Measurements from ENCODE around the gene ZFP62.
A peak's percentile ranks its signal among the peaks of the same experiment; 100 is the strongest.
"Not testable (repeated sequence)": the region's sequence is repeated elsewhere in the genome, so short reads cannot be mapped to it uniquely, and the experiment has no call there.

ZFP62 gene

GRCh38 chr5:180830253-180831138 lies 30.6 kb downstream of the ZFP62 start:
- DNase-seq (ENCODE audit: low read depth in 2 of 2) = peak; percentile 48 to 52

- DNase-seq (ENCODE audit: low read depth in 2 of 2) = no peak
Observed at GRCh38 chr5:180829726-180830125, 31.4 kb downstream of the ZFP62 start.

DNA sequence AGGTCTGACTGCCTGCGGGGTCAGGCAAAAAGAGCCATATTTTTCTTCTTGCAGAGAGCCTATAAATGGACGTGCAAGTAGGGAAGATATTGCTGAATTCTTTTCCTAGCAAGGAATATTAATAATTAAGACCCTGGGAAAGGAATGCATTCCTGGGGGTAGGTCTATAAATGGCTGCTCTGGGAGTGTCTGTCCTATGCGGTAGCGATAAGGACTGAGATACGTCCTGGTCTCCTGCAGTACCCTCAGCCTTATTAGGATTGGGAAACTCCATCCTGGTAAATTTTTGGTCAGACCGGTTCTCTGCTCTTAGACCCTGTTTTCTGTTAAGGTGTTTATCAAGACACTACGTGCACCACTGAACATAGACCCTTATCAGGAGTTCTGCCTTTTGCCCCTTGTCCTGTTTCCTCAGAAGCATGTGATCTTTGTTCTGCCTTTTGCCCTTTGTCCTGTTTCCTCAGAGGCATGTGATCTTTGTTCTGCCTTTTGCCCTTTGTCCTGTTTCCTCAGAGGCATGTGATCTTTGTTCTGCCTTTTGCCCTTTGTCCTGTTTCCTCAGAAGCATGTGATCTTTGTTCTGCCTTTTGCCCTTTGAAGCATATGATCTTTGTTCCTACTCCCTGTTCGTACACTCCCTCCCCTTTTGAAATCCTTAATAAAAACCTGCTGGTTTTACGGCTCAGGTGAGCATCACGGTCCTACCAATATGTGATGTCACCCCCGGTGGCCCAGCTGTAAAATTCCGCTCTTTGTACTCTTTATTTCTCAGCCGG lies 32.1 kb downstream of the ZFP62 start:
- DNase-seq (ENCODE audit: low read depth in 2 of 2) = not testable (repeated sequence)

- not testable (repeated sequence) for DNase-seq (ENCODE audit: low read depth in 2 of 2)
Observed at GRCh38 chr5:180827374-180827773, 33.7 kb downstream of the ZFP62 start.

- peak in 1 of 2 donors; percentile 45 for DNase-seq (ENCODE audit: low read depth in 2 of 2)
Observed at GRCh38 chr5:180825768-180826525, 35.1 kb downstream of the ZFP62 start.

DNA sequence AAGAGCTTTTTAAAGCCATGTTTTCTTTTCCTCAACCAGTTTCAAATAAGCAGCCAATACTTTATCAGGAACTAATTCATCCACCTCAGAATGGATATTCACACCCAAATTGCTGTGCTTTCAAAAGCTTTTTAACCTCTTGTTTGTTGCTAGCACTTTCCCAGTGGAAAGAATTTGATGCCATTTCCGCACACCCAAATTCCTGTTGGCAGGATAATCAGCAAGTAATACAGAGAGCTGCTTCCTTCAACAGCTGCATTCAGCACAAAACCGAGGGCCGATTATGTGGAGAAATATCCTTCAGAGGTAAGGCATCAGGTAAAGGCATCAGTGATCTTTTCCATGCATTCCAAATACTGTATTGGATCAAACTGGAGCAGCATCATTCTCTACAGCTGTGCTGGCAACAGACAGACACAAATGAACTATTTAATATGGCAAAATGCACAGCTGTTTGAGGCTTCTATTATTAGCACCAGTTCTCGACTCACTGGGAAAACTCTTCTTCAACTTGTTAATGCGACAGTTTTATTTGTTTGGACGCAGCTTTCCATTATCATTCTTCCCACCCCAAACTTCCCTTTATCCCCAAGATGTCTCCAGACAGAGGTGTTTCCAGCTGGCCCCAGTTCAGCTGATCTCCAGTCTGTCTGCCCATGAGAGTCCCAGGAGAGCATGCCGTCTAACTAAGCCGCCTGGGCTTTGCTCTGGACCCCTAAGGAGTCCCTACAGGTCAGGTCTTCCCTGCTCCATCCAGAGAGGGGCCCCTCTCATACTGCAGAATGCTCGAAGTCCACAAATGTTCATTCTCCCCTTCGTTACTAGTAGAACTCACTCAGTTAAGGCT lies 36.2 kb downstream of the ZFP62 start:
- no peak for DNase-seq (ENCODE audit: low read depth in 2 of 2)

GRCh38 chr5:180823940-180824629 lies 37.0 kb downstream of the ZFP62 start:
- no peak for DNase-seq (ENCODE audit: low read depth in 2 of 2)

DNA sequence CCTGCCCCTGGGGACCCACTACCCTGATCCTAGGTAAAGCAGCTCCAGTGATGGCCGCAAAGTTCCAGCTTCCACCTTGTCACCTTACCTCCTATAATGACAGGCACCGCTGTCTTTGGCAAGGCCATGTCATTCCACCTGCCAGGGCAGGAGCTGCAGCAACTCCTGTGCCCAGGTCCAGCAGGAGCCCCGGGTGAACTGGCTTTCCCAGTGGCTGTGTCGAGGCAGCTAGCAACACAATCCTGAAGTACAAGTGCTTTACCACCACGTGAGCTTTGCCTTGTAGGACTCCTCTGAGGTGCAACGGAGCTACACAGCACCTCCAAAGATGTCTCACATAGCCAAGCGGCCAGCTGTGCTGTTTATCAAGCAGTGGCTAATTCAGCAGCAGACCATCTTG lies 37.7 kb downstream of the ZFP62 start:
- no peak for DNase-seq (ENCODE audit: low read depth in 2 of 2)

- no peak for DNase-seq (ENCODE audit: low read depth in 2 of 2)
Observed at GRCh38 chr5:180821538-180821937, 39.5 kb downstream of the ZFP62 start.

- no peak for DNase-seq (ENCODE audit: low read depth in 2 of 2)
Observed at GRCh38 chr5:180820788-180821321, 40.2 kb downstream of the ZFP62 start.

GRCh38 chr5:180818677-180819341 lies 42.3 kb downstream of the ZFP62 start:
- no peak for DNase-seq (ENCODE audit: low read depth in 2 of 2)

GRCh38 chr5:180817893-180818674 lies 43.0 kb downstream of the ZFP62 start:
- DNase-seq (ENCODE audit: low read depth in 2 of 2) = no peak

DNA sequence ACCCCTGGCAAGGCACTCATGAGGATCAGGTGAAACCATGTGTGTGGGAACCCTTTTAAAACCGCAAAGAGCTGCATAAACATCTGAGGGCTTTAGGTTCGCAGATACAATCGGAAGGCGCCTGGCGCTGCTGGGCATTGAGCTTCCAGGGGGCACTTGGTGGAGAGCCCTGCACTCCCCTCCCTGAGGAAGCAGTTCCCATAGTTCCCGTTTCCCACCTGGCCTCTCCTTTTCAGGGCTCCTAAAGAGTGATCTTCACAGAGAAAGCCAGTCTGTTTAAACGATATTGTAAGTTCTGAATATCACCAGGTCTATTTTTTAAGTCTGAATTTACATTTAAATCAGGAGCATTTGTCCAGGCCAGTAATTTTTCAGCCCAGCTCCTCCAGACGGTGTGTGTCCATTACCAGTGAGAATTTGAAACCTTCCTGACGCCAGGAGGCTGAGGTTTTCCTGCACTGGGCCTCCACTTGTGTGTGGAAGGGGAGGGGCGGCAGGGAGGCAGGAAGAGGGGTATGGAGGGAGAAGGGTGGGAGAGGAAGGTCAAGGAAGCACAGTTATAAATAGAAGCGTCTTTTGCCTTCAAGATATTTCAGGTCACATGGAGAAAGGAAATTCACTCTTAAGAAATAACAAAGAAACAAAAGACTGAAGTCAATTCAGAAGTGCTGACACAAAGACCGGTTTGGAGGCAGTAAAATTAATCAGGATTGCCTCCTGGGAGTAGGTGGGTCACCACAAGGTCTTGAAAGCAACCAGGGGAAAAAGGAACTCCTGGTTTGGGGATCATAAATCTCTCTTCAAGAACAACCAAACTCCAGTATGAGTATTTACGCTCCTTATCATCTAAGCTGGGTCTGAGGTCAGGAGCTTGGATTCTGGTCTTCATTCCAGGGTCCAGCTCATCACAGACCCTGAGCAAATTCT lies 44.2 kb downstream of the ZFP62 start:
- no peak for DNase-seq (ENCODE audit: low read depth in 2 of 2)

- DNase-seq (ENCODE audit: low read depth in 2 of 2) = no peak
Observed at GRCh38 chr5:180815293-180815917, 45.7 kb downstream of the ZFP62 start.

DNA sequence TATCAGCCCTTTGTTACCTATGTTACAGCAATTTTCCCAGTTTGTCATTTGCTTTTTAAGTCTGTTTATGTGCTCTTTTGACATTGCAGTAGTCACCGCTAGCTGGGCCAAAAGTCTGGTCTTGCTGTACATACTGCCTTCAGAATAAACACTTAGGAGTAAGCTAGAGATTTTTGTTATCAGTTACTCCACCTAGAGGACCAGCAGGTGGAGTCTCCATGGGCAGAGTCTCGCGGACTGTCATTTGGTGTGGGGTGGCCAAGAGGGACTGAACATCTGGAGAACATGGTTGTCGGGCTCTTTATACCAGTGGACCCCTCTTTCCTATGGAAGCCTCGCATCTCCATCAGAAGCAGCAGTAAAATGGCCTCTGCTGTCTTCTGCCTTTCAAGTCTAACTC lies 47.7 kb downstream of the ZFP62 start:
- no peak for DNase-seq (ENCODE audit: low read depth in 2 of 2)

GRCh38 chr5:180811623-180812124 lies 49.4 kb downstream of the ZFP62 start:
- no peak for DNase-seq (ENCODE audit: low read depth in 2 of 2)

- no peak for DNase-seq (ENCODE audit: low read depth in 2 of 2)
Observed at GRCh38 chr5:180810959-180811622, 50.0 kb downstream of the ZFP62 start.

All from stimulated activated CD4-positive, alpha-beta T cell treated with anti-CD3 and anti-CD28 coated beads, Interleukin-15, amount 100 ng/mL, for 48 hours (primary cell).